GM08714 (cell line): Measurements from ENCODE around the gene PLK2.

ENCODE experiments used
- H3K4me3 ChIP-seq: fragments of 200-500 bp; sonication (Bioruptor generic); 2 replicates; pipeline ENCODE4 v1.5.1; 2014; ENCODE audit warnings: mild to moderate bottlenecking, low read length, inconsistent platforms
- ZNF274 ChIP-seq: IDR thresholded peaks from 2 replicates; pipeline ENCODE4 v1.6.1; 2012; ENCODE audit warnings: mild to moderate bottlenecking, low read depth, low read length

The PLK2 gene

GRCh38 chr5:58460002-58460731, at the start of gene PLK2:
Gene PLK2, minus strand, starts transcription at chr5:58460086. Its CDS starts 127 bp downstream, at chr5:58459959.
- TF ChIP-seq ZNF274, result no peak
- H3K4me3 ChIP-seq, result peak within 1 kb of the TSS; percentile 73

DNA sequence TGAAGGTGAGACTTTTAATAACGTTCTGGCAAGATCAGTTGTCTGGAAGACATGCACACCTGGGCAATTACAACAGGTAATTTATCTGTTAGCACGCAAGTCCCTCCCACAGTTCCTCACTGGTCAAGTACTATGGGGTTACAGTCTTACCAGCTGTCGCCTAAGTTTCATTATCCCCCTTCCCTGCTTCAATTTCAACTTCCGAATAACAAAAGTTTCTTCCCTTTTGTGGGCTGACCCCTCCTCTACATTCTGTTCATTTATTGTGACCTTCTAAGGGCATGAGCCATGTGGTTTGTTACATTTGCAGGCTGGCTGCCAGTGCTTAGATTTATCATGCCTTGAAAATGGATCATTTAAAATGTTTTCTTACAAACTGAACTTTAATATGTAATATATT, 47.8 kb upstream of the PLK2 start:
- no peak overlapping the region for H3K4me3 ChIP-seq
- no peak for TF ChIP-seq ZNF274

GRCh38 chr5:58505971-58506640, 46.2 kb upstream of the PLK2 start:
- no peak overlapping the region for H3K4me3 ChIP-seq
- no peak for TF ChIP-seq ZNF274

DNA sequence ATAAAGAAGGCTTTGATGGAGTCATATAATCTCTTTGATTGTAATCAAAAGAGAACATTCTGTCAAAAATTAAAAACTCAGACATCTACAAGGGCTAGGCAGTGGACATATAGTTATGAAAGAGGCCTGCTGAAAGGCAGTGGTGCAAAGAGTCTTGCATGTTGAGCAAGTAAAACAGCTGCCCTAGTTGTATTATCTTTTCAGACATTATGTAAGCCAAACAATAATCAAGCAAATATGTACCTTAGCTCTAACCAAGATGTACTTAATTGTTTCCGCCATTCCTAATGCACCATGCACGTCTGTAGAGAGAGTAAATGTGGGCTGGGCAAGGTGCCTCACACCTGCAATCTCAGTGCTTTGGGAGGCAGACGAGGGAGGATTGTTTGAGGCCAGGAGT, 45.6 kb upstream of the PLK2 start:
- TF ChIP-seq ZNF274, result no peak
- no peak overlapping the region for H3K4me3 ChIP-seq

DNA sequence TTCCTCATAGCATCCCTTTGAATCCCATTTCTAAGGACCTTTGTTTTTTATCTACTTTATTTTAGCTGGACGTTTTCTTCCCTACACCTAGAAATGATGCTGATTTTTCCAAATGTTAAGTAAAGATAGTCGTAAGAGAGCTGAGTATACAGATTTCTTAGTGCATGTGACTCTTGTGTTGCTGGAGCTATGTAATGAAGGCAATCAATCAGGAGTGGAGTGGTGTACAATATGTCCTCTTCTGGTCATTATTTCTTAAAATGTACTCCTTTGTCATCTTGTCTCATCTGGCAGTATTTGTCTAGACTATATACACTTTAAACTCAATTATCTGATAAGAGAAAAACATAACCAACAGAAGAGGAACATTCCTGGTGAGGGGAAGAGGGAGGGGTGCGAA, 44.9 kb upstream of the PLK2 start:
- H3K4me3 ChIP-seq, result no peak overlapping the region
- no peak for TF ChIP-seq ZNF274

DNA sequence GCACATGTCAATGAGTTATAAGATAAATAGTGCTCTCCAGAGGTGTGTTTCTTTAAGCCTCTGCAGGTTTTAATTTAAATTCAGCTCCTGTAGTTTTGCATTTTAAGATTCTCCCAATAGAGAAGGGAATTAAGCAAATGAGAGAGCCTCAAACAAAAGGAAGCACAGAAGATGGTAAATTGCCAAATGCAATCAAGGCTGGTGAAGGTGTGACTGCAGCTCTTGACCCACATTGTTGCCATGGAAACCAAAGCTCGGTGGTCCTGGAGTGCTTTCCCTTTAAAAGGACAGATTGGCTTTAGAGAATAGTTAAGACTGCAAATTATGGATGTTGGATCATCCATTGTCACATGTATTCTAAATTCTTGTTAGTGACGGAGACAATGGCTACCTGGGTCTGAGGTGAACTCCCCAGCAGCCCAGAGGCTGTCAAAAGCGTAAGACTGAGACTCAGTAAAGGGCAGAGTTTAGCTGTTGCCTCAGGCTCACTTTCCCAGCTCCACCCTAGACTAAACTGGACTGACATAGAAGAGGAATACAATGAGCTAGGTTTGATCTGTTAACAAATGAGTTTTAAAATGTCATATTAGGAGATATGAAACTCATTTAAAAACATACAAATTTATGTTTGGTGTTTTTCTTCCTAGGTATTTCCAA, 43.6 kb upstream of the PLK2 start:
- H3K4me3 ChIP-seq, result no peak overlapping the region

DNA sequence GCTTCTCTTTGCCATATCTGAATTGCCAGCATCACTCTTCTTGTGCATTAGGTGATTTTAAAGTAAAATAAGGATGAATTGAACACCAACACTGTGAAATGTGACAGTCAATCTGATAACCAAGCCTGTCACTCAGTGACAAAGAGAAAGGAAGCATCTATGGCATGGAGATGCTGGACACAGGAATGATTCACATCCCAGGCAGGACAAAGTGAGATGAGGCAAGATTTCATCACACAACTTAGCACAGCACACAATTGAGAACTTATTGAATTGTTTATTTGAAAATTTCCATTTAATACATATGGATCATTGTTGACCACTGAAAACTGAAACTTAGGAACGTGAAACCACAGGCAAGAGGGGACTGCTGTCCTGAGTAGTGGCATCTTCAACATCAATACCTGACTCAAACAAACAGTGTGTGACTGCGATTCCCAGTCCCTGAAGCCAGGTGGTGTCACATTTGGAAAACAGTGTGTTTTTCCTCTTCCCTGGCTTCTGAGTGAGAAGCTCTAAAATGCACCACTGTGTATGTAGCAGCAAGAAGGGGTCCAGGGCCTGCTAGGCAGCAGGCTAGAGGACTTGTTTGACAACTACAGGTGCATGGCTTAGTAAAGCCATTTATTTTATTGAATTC, 42.0 kb upstream of the PLK2 start:
- TF ChIP-seq ZNF274, result no peak

More for the DNA sequence above, 43.6 kb upstream of the PLK2 start:
- no peak for TF ChIP-seq ZNF274

DNA sequence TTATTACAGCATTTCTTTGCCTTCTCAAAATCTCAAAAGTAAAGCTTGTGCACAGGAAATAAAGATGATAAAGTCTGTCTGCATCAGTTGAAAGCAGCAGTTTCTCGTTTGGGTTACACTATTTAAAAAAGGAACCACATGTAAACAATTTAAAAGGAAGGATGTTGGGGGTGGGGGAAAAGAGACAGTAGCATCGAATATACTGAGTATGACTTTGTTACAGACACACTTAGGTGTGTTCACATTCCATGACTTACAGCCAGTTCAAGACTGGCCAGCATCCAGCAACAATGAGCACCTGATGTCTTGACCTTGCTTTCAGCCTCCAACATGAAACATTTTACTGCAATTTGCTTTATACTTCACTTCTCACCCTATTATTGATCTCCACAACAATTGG, 40.1 kb upstream of the PLK2 start:
- no peak overlapping the region for H3K4me3 ChIP-seq
- no peak for TF ChIP-seq ZNF274

More for the DNA sequence above, 42.0 kb upstream of the PLK2 start:
- H3K4me3 ChIP-seq, result no peak overlapping the region

GRCh38 chr5:58499231-58499630, 39.3 kb upstream of the PLK2 start:
- H3K4me3 ChIP-seq, result no peak overlapping the region

DNA sequence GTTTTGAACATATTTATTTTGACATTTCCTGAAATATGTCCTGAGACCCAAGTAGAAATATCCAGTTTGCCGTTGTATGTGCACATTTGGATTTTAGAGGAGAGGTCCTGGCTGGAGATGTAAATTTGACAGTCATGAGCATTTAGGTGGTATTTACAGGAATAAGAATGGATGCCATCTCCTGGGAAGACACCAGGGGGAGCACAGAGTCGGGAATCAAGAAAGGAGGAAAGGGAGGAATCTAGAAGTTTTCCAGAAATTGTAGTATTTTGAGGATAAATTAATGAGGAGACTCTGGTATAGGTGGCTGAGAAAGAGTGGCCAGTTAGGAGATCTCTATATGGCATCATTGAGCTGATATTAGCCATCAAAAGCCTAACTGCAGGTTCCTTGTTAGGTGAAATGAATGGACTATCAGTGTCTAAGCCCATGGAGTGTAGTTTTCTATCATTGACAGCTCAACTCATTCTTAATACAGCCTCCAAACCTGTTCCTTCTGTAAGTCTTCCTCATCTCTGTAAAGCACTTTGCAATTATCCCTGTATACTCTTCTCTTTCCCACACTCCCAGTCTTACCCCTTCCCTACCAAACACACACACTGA, 38.6 kb upstream of the PLK2 start:
- no peak overlapping the region for H3K4me3 ChIP-seq
- TF ChIP-seq ZNF274, result no peak

More at GRCh38 chr5:58499231-58499630, 39.3 kb upstream of the PLK2 start:
- no peak for TF ChIP-seq ZNF274

GRCh38 chr5:58497921-58498320, 38.0 kb upstream of the PLK2 start:
- no peak overlapping the region for H3K4me3 ChIP-seq
- TF ChIP-seq ZNF274, result no peak

GRCh38 chr5:58497386-58497785, 37.5 kb upstream of the PLK2 start:
- H3K4me3 ChIP-seq, result no peak overlapping the region
- no peak for TF ChIP-seq ZNF274

DNA sequence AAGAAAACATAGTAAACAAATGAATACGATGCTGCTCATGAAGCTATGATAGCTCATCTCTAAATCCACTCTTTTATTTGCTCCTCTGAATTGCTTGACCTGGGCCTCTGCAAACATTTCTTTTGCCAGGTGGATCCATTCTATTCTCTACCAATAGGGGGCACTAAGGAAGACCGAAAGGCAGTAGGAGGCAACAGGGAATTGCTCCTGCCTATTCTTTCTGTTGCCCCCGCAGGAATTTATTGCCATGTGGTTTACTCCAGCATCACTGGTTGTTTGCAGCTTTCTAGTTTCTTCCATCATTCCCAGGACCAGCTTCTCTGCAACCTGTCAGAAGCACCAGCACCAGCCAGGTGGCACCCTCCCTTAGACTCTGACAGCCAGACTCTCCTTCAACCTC, 36.6 kb upstream of the PLK2 start:
- no peak overlapping the region for H3K4me3 ChIP-seq
- TF ChIP-seq ZNF274, result no peak

DNA sequence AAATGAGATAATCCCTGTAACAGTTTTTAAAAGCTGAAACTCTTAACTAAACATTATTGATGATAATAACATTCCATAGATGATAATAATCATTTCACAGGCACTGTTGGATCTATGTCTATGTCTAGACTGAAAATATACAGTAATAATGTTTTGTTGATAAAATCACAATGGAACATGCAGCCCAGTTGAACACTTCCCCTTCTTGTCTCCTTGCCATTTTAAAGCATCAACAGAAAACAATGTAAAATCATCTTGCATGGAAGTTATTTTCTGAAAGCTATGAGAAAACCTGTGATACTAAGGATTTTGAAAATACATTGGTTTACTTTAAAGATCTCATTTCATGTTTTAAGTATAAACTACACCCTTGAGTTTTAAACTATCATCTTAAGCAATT, 33.3 kb upstream of the PLK2 start:
- H3K4me3 ChIP-seq, result no peak overlapping the region
- no peak for TF ChIP-seq ZNF274
